Panc1 (cell line): Measurements from ENCODE around the gene DNPH1. TPM values are rescaled to one million over a fixed set of nuclear protein-coding genes. Genes with fewer than 3 reads are reported as not detected.

Source experiments
- ATAC-seq: fragments of 200-7000 bp; cut with Tn5 transposase; 2 replicates; pipeline ENCODE4 v1.9.1; 2020; ENCODE audit warnings: mild to moderate bottlenecking, moderate library complexity
- BruUV-seq: library from RNA; stranded (reverse); fragments of 400-500 nt; replicated peaks from 2 replicates; lab custom pipeline; 2021; lab: Mats Ljungman, UMichigan
- CTCF ChIA-PET: fragments of 300-600 bp; sonication (Branson Sonifier 250); formaldehyde crosslinking; loops from one replicate; lab custom pipeline; 2022; ENCODE audit warnings: antibody characterized with exemption; lab: Charles Lee
- POLR2A ChIA-PET: fragments of 300-600 bp; sonication (Branson Sonifier 250); formaldehyde crosslinking; loops from one replicate; lab custom pipeline; 2022; ENCODE audit warnings: antibody characterized with exemption; lab: Charles Lee
- DNase-seq: peaks from one replicate; pipeline ENCODE4 v3.0.0-alpha.2; 2010; ENCODE audit warnings: low read depth, low spot score
- H3K27ac ChIP-seq: 2 replicates; pipeline ENCODE4 v1.5.1; 2011; ENCODE audit warnings: mild to moderate bottlenecking, low read length, inconsistent platforms
- H3K27me3 ChIP-seq: fragments of 200-500 bp; sonication (Bioruptor generic); 2 replicates; pipeline ENCODE4 v1.6.0; 2014; ENCODE audit warnings: low read length, inconsistent platforms; ENCODE audit not compliant: control insufficient read depth, insufficient read depth
- H3K36me3 ChIP-seq: fragments of 200-500 bp; sonication (Bioruptor generic); 2 replicates; pipeline ENCODE4 v1.5.1; 2014; ENCODE audit warnings: inconsistent platforms, mild to moderate bottlenecking, low read length, moderate library complexity; ENCODE audit not compliant: control insufficient read depth, insufficient read depth
- H3K4me1 ChIP-seq: 2 replicates; pipeline ENCODE4 v1.5.1; 2011; ENCODE audit warnings: inconsistent platforms, mild to moderate bottlenecking, low read length, moderate library complexity; ENCODE audit not compliant: control insufficient read depth, insufficient read depth
- H3K4me3 ChIP-seq, 2 experiments: 2 replicates each; pipeline ENCODE4 v1.5.1; 2011 to 2012; ENCODE audit warnings: low read depth in 2 of 2, low read length in 2 of 2, mild to moderate bottlenecking in 2 of 2, inconsistent platforms in 1 of 2, moderate library complexity in 1 of 2
- H3K9me3 ChIP-seq: fragments of 200-500 bp; sonication (Bioruptor generic); 2 replicates; pipeline ENCODE4 v1.5.1; 2014; ENCODE audit warnings: low read depth, mild to moderate bottlenecking, inconsistent platforms, low read length, moderate library complexity; ENCODE audit not compliant: control insufficient read depth, insufficient read depth
- POLR2AphosphoS5 ChIP-seq: IDR thresholded peaks from 2 replicates; pipeline ENCODE4 v1.6.1; 2012; ENCODE audit warnings: mild to moderate bottlenecking, low read depth, low read length, moderate library complexity
- SIN3A ChIP-seq: IDR thresholded peaks from 2 replicates; pipeline ENCODE4 v1.6.1; 2012; ENCODE audit warnings: low read depth, mild to moderate bottlenecking, low read length, moderate library complexity, borderline replicate concordance; ENCODE audit not compliant: insufficient read depth
- TCF7L2 ChIP-seq: IDR thresholded peaks from 2 replicates; pipeline ENCODE4 v1.6.1; 2011; ENCODE audit warnings: mild to moderate bottlenecking, low read depth, low read length, inconsistent platforms
- in situ Hi-C: cut with HindIII; loops from 2 replicates; pipeline ENCODE4 v1.10.0; 2016; ENCODE audit warnings: low sequenced_read_pairs, low pct_unique_long_range_greater_than_20kb
- intact Hi-C: fragments of 100-400 bp; cut with micrococcal nuclease; formaldehyde crosslinking; loops from one replicate; pipeline ENCODE4 v1.10.0; 2022; ENCODE audit not compliant: unreplicated experiment
- total RNA-seq: library from RNA; stranded (reverse); gene quantifications from one replicate; pipeline ENCODE4 v1.2.1, GENCODE V29; 2021; ENCODE audit not compliant: unreplicated experiment
- TF ChIP-seq, protein P1 (sequence below): fragments of 450-650 bp; IDR thresholded peaks from 2 replicates; pipeline ENCODE4 v1.5.1; 2017; ENCODE audit warnings: mild to moderate bottlenecking
- TF ChIP-seq, protein P2 (sequence below), 2 experiments: IDR thresholded peaks; 2 replicates each; pipeline ENCODE4 v1.6.1; 2011 to 2012; ENCODE audit warnings: low read depth in 2 of 2, control low read depth in 1 of 2, low read length in 1 of 2, mild to moderate bottlenecking in 1 of 2, moderate library complexity in 1 of 2; ENCODE audit not compliant: insufficient read depth in 1 of 2

Gene DNPH1
- total RNA-seq, 1 experiment from 2014 or later: 67.3 TPM

DNA sequence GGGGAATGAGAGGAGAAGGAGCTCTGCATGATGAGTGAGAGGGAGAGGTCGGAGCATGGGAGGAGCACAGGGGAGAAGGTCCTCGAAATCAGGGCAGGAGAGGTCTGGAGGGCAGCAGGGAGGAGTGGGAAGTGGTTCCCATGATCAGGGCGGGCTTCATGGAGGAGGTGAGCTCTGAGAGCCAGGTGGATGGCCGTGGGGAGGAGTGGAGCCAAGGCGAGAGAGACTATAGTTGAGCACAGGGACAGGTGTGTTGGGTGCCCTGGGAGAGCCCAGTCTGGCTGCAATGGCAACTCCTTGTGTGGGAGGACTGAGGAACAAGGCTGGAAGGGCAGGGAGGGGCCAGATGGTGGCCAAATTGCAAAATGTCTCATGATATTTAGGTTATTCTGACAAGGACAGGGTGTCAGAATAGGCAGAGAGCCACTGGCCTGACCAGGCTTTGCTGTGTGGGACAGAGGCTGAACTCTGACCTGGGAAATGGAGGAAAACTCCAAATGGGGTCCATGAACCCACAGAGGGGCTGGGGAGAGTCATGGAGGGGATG, 35.4 kb upstream of the DNPH1 start:
- H3K4me1 ChIP-seq: peaks cover 9% of the 10 kb centered on the region
- TF ChIP-seq, protein P1, sequence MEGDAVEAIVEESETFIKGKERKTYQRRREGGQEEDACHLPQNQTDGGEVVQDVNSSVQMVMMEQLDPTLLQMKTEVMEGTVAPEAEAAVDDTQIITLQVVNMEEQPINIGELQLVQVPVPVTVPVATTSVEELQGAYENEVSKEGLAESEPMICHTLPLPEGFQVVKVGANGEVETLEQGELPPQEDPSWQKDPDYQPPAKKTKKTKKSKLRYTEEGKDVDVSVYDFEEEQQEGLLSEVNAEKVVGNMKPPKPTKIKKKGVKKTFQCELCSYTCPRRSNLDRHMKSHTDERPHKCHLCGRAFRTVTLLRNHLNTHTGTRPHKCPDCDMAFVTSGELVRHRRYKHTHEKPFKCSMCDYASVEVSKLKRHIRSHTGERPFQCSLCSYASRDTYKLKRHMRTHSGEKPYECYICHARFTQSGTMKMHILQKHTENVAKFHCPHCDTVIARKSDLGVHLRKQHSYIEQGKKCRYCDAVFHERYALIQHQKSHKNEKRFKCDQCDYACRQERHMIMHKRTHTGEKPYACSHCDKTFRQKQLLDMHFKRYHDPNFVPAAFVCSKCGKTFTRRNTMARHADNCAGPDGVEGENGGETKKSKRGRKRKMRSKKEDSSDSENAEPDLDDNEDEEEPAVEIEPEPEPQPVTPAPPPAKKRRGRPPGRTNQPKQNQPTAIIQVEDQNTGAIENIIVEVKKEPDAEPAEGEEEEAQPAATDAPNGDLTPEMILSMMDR: no peak
- TF ChIP-seq, protein P2, sequence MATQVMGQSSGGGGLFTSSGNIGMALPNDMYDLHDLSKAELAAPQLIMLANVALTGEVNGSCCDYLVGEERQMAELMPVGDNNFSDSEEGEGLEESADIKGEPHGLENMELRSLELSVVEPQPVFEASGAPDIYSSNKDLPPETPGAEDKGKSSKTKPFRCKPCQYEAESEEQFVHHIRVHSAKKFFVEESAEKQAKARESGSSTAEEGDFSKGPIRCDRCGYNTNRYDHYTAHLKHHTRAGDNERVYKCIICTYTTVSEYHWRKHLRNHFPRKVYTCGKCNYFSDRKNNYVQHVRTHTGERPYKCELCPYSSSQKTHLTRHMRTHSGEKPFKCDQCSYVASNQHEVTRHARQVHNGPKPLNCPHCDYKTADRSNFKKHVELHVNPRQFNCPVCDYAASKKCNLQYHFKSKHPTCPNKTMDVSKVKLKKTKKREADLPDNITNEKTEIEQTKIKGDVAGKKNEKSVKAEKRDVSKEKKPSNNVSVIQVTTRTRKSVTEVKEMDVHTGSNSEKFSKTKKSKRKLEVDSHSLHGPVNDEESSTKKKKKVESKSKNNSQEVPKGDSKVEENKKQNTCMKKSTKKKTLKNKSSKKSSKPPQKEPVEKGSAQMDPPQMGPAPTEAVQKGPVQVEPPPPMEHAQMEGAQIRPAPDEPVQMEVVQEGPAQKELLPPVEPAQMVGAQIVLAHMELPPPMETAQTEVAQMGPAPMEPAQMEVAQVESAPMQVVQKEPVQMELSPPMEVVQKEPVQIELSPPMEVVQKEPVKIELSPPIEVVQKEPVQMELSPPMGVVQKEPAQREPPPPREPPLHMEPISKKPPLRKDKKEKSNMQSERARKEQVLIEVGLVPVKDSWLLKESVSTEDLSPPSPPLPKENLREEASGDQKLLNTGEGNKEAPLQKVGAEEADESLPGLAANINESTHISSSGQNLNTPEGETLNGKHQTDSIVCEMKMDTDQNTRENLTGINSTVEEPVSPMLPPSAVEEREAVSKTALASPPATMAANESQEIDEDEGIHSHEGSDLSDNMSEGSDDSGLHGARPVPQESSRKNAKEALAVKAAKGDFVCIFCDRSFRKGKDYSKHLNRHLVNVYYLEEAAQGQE (IDR thresholded peaks at IDR 0.05; ENCODE audit: insufficient read depth in 1 of 2, low read depth in 2 of 2, low read length in 1 of 2): no peak
- TF ChIP-seq POLR2AphosphoS5: no peak
- TF ChIP-seq TCF7L2: no peak
- no peak for TF ChIP-seq SIN3A
- intact Hi-C loops: no loop called here
- BruUV-seq: no TSS peak
- in situ Hi-C loops: no loop called here
- DNase-seq: no peak
- H3K27me3 ChIP-seq: no peaks in the 10 kb centered on the region
- ATAC-seq: no peak
- no peak overlapping the region for H3K27ac ChIP-seq
- H3K4me3 ChIP-seq: no peak overlapping the region
- ChIA-PET CTCF (no interaction called here), POLR2A (no interaction called here)
- H3K36me3 ChIP-seq: no peaks in the 10 kb centered on the region
- no peaks in the 10 kb centered on the region for H3K9me3 ChIP-seq

DNA sequence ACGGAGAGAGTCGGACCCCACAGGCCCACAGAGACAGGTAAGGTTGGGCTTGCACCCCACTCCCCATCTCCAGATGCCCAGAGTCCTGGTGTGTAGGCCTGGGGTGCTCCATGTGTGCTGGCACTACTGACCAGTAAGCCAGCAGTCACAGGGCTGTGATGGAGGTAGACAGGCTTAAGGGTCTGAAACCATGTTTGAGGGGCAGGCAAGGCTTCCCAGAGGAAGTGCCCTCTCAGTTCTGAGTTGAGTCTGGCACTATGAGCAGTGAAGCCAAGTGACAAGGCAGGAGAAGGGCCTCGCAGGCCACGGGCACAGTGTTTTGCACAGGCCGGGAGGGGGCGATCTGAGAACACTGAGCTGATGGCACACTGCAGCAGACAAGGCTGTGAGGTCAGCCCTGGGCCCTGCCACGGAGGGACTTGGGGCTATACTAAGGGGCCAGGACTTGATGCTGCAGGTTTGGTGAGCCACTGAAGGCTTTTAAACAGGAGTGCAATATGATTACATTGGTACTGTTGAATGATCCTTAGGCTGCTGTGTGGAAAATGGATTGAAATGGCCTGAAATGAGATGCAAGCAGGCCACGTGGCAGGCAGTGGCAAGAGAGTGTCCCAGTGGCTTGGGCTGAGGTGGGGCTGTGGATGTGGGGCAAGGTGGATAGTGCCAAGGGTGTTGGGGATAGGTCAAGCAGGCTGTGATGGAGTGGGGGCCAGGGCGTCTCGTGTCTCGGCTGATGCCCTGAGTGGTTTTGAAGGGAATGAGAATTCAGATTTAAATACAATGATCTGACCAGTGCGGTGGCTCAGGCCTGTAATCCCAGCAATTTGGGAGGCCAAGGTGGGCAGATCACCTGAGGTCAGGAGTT, 34.3 kb upstream of the DNPH1 start:
- BruUV-seq: no TSS peak
- ATAC-seq (peak; percentile 97), DNase-seq (peak; percentile 42)
- Histone ChIP-seq H3K27ac (no peak overlapping the region), H3K36me3 (no peaks in the 10 kb centered on the region), H3K9me3 (no peaks in the 10 kb centered on the region), H3K27me3 (no peaks in the 10 kb centered on the region), H3K4me3 (no peak overlapping the region), H3K4me1 (peaks cover 6% of the 10 kb centered on the region)
- ChIA-PET POLR2A (no interaction called here), CTCF (interaction anchor here (0.5 to 1.2 kb wide), 7 partner anchors 11 to 233 kb away, joined by 3 to 5 read pairs (median 3); partner anchors contain the start of gene CRIP3)
- in situ Hi-C loops (no loop called here), intact Hi-C loops (loop anchor here (2.0 kb wide), 1 partner anchor 71 kb away; no protein-coding TSS in a partner anchor)
- TF ChIP-seq, protein P2 (IDR thresholded peaks at IDR 0.05; ENCODE audit: insufficient read depth in 1 of 2, low read depth in 2 of 2, low read length in 1 of 2): 0 out of 4 replicates have a peak, but pooled peaks of 1 of the 2 experiments have one; percentile 60
- no peak for TF ChIP-seq TCF7L2
- TF ChIP-seq SIN3A: no peak
- TF ChIP-seq, protein P1: peak; percentile 95
- TF ChIP-seq POLR2AphosphoS5: no peak
